Measurements from ENCODE around the gene VSIG2. TPM values are rescaled to one million over a fixed set of nuclear protein-coding genes. Genes with fewer than 3 reads are reported as not detected.

The VSIG2 gene
- total and polyA plus RNA-seq, 2 donors (not counting 1 experiment from before 2014, with no cell fraction given) = not detected

- Histone ChIP-seq H3K79me2 (ENCODE audit: control insufficient read depth, insufficient read depth, low read length) (no peaks in the 10 kb centered on the region), H3K27me3 (ENCODE audit: control insufficient read depth, insufficient read depth, low read length) (peaks cover 3% of the 10 kb centered on the region), H3K4me2 (ENCODE audit: extremely low read depth, insufficient read depth, low read length) (no peak overlapping the region), H2AFZ (ENCODE audit: low read length) (no peak overlapping the region), H4K20me1 (ENCODE audit: control insufficient read depth, extremely low read depth, insufficient read depth, low read length) (no peaks in the 10 kb centered on the region), H3K36me3 (ENCODE audit: control insufficient read depth, insufficient read depth, low read length) (no peaks in the 10 kb centered on the region), H3K27ac (ENCODE audit: insufficient read depth, low read length) (no peak overlapping the region), H3K9ac (ENCODE audit: insufficient read depth, low read length) (no peak overlapping the region), H3K4me1 (ENCODE audit: control insufficient read depth, extremely low read depth, insufficient read depth, low read length) (no peaks in the 10 kb centered on the region), H3K9me3 (ENCODE audit: control insufficient read depth, insufficient read depth, low read depth, low read length) (no peaks in the 10 kb centered on the region), H3K4me3 (replicated peaks in 1 of 4; ENCODE audit: control extremely low read depth in 1 of 4, insufficient read depth in 1 of 4, low read depth in 3 of 4, low read length in 4 of 4) (no peak overlapping the region)
- no peak for DNase-seq (ENCODE audit: low read depth in 2 of 2)
- TF ChIP-seq EZH2 (IDR thresholded peaks at IDR 0.05; ENCODE audit: low read length, missing control alignments) (no peak), CTCF (conservative IDR thresholded peaks at IDR 0.05 in 1 of 2, IDR thresholded peaks at IDR 0.05 in 1 of 2; ENCODE audit: low read depth in 1 of 2, low read length in 2 of 2) (no peak)
Measured at GRCh38 chr11:124712392-124712791, 39.7 kb downstream of the VSIG2 start.

- Histone ChIP-seq H3K79me2 (ENCODE audit: control insufficient read depth, insufficient read depth, low read length) (no peaks in the 10 kb centered on the region), H3K4me2 (ENCODE audit: extremely low read depth, insufficient read depth, low read length) (no peak overlapping the region), H4K20me1 (ENCODE audit: control insufficient read depth, extremely low read depth, insufficient read depth, low read length) (no peaks in the 10 kb centered on the region), H2AFZ (ENCODE audit: low read length) (no peak overlapping the region), H3K27ac (ENCODE audit: insufficient read depth, low read length) (no peak overlapping the region), H3K9me3 (ENCODE audit: control insufficient read depth, insufficient read depth, low read depth, low read length) (no peaks in the 10 kb centered on the region), H3K4me3 (replicated peaks in 1 of 4; ENCODE audit: control extremely low read depth in 1 of 4, insufficient read depth in 1 of 4, low read depth in 3 of 4, low read length in 4 of 4) (no peak overlapping the region), H3K36me3 (ENCODE audit: control insufficient read depth, insufficient read depth, low read length) (no peaks in the 10 kb centered on the region), H3K4me1 (ENCODE audit: control insufficient read depth, extremely low read depth, insufficient read depth, low read length) (no peaks in the 10 kb centered on the region), H3K27me3 (ENCODE audit: control insufficient read depth, insufficient read depth, low read length) (peaks cover 3% of the 10 kb centered on the region), H3K9ac (ENCODE audit: insufficient read depth, low read length) (no peak overlapping the region)
- no peak for TF ChIP-seq EZH2 (IDR thresholded peaks at IDR 0.05; ENCODE audit: low read length, missing control alignments)
- DNase-seq (ENCODE audit: low read depth in 2 of 2) = no peak
Measured at GRCh38 chr11:124707829-124708228, 44.2 kb downstream of the VSIG2 start.

- Histone ChIP-seq H3K9me3 (ENCODE audit: control insufficient read depth, insufficient read depth, low read depth, low read length) (no peaks in the 10 kb centered on the region), H3K4me2 (ENCODE audit: extremely low read depth, insufficient read depth, low read length) (no peak overlapping the region), H3K27me3 (ENCODE audit: control insufficient read depth, insufficient read depth, low read length) (no peaks in the 10 kb centered on the region), H3K36me3 (ENCODE audit: control insufficient read depth, insufficient read depth, low read length) (no peaks in the 10 kb centered on the region), H2AFZ (ENCODE audit: low read length) (no peak overlapping the region), H3K9ac (ENCODE audit: insufficient read depth, low read length) (no peak overlapping the region), H3K4me1 (ENCODE audit: control insufficient read depth, extremely low read depth, insufficient read depth, low read length) (no peaks in the 10 kb centered on the region), H3K79me2 (ENCODE audit: control insufficient read depth, insufficient read depth, low read length) (no peaks in the 10 kb centered on the region), H3K27ac (ENCODE audit: insufficient read depth, low read length) (no peak overlapping the region), H4K20me1 (ENCODE audit: control insufficient read depth, extremely low read depth, insufficient read depth, low read length) (no peaks in the 10 kb centered on the region), H3K4me3 (replicated peaks in 1 of 4; ENCODE audit: control extremely low read depth in 1 of 4, insufficient read depth in 1 of 4, low read depth in 3 of 4, low read length in 4 of 4) (no peak overlapping the region)
- no peak for TF ChIP-seq CTCF (conservative IDR thresholded peaks at IDR 0.05 in 1 of 2, IDR thresholded peaks at IDR 0.05 in 1 of 2; ENCODE audit: low read depth in 1 of 2, low read length in 2 of 2)
- TF ChIP-seq EZH2 (IDR thresholded peaks at IDR 0.05; ENCODE audit: low read length, missing control alignments) = no peak
- DNase-seq (ENCODE audit: low read depth in 2 of 2) = no peak
Measured at GRCh38 chr11:124700028-124700427, 52.0 kb downstream of the VSIG2 start.

Data from fibroblast of lung (primary cell).